A673 (cell line): Measurements from ENCODE around the gene SMAD9.

Source experiments
- CTCF ChIP-seq: fragments of 300-800, 200-600 bp; sonication (generic); conservative IDR thresholded peaks from 2 replicates; pipeline ENCODE4 v1.5.1; 2017; ENCODE audit warnings: low read depth, mild to moderate bottlenecking, antibody characterized with exemption, low read length, moderate library complexity, mixed read lengths
- EZH2 ChIP-seq: fragments of 200-600 bp; sonication (generic); IDR thresholded peaks from 2 replicates; pipeline ENCODE4 v1.6.1; 2017; ENCODE audit warnings: borderline replicate concordance, low read depth, mild to moderate bottlenecking, mixed read lengths, antibody characterized with exemption, low read length; ENCODE audit not compliant: poor library complexity, severe bottlenecking

GRCh38 chr13:36924001-36924400 is 4.0 kb upstream of the SMAD9 start:
- no peak for TF ChIP-seq CTCF
- TF ChIP-seq EZH2: no peak
